ENCODE measurements around the gene IFITM1. TPM values are rescaled to one million over a fixed set of nuclear protein-coding genes. Genes with fewer than 3 reads are reported as not detected.

Gene IFITM1
- total and polyA plus RNA-seq, 2 experiments from 2014 or later = 98.0 to 159 TPM

GRCh38 chr11:330307-330693 is 16.5 kb downstream of the IFITM1 start:
- H3K9me3 ChIP-seq (ENCODE audit: low read depth) = no peaks in the 10 kb centered on the region
- no peaks in the 10 kb centered on the region for H3K36me3 ChIP-seq (replicated peaks; ENCODE audit: insufficient read depth, low read depth)
- H2AFZ ChIP-seq = no peak overlapping the region
- WGBS (ENCODE audit: low lambda C conversion rate, missing lambda C conversion rate) = 91% methylated on average over 14 of the region's 14 CpGs
- H4K20me1 ChIP-seq (ENCODE audit: insufficient read depth, poor library complexity, severe bottlenecking) = no peaks in the 10 kb centered on the region
- H3K4me1 ChIP-seq (ENCODE audit: insufficient read depth) = peaks cover 36% of the 10 kb centered on the region
- H3K27ac ChIP-seq = no peak overlapping the region
- H3K79me2 ChIP-seq = no peaks in the 10 kb centered on the region
- TF ChIP-seq EZH2 (IDR thresholded peaks at IDR 0.05; ENCODE audit: borderline replicate concordance) = no peak
- no peaks in the 10 kb centered on the region for H3K9me2 ChIP-seq (replicated peaks; ENCODE audit: insufficient read depth)
- no peak for DNase-seq (ENCODE audit: low spot score)
- H3K27me3 ChIP-seq = no peaks in the 10 kb centered on the region
- no peak overlapping the region for H3K4me2 ChIP-seq
- no peak overlapping the region for H3K4me3 ChIP-seq

- no peaks in the 10 kb centered on the region for H3K79me2 ChIP-seq
- H3K9me2 ChIP-seq (replicated peaks; ENCODE audit: insufficient read depth) = no peaks in the 10 kb centered on the region
- no peaks in the 10 kb centered on the region for H3K27me3 ChIP-seq
- no peak overlapping the region for H3K4me2 ChIP-seq
- no peak for TF ChIP-seq EZH2 (IDR thresholded peaks at IDR 0.05; ENCODE audit: borderline replicate concordance)
- no peak for TF ChIP-seq EZH2phosphoT487 (IDR thresholded peaks at IDR 0.05; ENCODE audit: low read depth, severe bottlenecking, unreplicated experiment)
- TF ChIP-seq CTCF (IDR thresholded peaks at IDR 0.05; ENCODE audit: poor library complexity) = no peak
- no peaks in the 10 kb centered on the region for H3K9me3 ChIP-seq (ENCODE audit: low read depth)
- H3K27ac ChIP-seq = no peak overlapping the region
- no peak overlapping the region for H3K4me3 ChIP-seq
- H4K20me1 ChIP-seq (ENCODE audit: insufficient read depth, poor library complexity, severe bottlenecking) = no peaks in the 10 kb centered on the region
- WGBS (ENCODE audit: low lambda C conversion rate, missing lambda C conversion rate) = 94% methylated on average over 34 of the region's 34 CpGs
- no peaks in the 10 kb centered on the region for H3K36me3 ChIP-seq (replicated peaks; ENCODE audit: insufficient read depth, low read depth)
- H2AFZ ChIP-seq = no peak overlapping the region
- H3K4me1 ChIP-seq (ENCODE audit: insufficient read depth) = peaks cover 37% of the 10 kb centered on the region
- no peak for DNase-seq (ENCODE audit: low spot score)
These were observed 17.0 kb downstream of the IFITM1 start for GRCh38 chr11:330694-331357.

DNA sequence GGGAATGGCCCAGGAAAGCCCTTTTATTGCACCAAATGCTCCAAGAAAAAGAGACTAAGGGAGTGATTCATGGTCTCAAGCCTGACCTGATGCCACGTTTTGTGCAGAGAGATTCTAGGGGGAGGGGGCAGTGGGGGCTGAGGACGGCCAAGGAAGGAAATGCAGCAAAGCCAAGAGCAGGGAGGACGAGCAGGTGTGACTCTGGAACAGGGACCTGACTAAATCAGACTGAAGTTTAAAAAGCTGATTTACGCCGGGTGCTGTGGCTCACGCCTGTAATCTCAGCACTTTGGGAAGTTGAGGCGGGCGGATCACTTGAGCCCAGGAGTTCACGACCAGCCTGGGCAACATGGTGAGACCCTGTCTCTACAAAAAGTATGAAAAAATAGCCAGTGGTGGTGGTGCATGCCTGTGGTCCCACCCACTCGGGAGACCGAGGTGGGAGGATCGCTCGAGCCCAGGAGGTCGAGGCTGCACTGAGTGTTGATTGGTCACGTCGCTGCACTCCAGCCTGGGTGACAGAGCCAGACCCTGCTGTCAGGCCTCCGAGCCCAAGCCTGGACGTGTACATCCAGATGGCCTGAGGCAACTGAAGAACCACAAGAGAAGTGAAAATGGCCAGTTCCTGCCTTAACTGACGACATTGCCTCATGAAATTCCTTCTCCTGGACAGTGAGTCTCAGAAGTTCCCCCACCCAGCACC is 17.7 kb downstream of the IFITM1 start:
- no peaks in the 10 kb centered on the region for H3K9me3 ChIP-seq (ENCODE audit: low read depth)
- no peak overlapping the region for H3K4me3 ChIP-seq
- no peaks in the 10 kb centered on the region for H3K9me2 ChIP-seq (replicated peaks; ENCODE audit: insufficient read depth)
- H3K27me3 ChIP-seq = no peaks in the 10 kb centered on the region
- no peak overlapping the region for H2AFZ ChIP-seq
- no peak overlapping the region for H3K27ac ChIP-seq
- H3K79me2 ChIP-seq = no peaks in the 10 kb centered on the region
- no peaks in the 10 kb centered on the region for H3K36me3 ChIP-seq (replicated peaks; ENCODE audit: insufficient read depth, low read depth)
- H3K4me1 ChIP-seq (ENCODE audit: insufficient read depth) = peaks cover 42% of the 10 kb centered on the region
- TF ChIP-seq EZH2 (IDR thresholded peaks at IDR 0.05; ENCODE audit: borderline replicate concordance) (no peak), CTCF (IDR thresholded peaks at IDR 0.05; ENCODE audit: poor library complexity) (no peak), EZH2phosphoT487 (IDR thresholded peaks at IDR 0.05; ENCODE audit: low read depth, severe bottlenecking, unreplicated experiment) (no peak)
- H3K4me2 ChIP-seq = no peak overlapping the region
- WGBS (ENCODE audit: low lambda C conversion rate, missing lambda C conversion rate) = 95% methylated on average over 19 of the region's 19 CpGs
- no peak for DNase-seq (ENCODE audit: low spot score)
- no peaks in the 10 kb centered on the region for H4K20me1 ChIP-seq (ENCODE audit: insufficient read depth, poor library complexity, severe bottlenecking)
